NCI-H1436 (cell line): ENCODE data around the gene TROAP.
A peak's percentile ranks its signal among the peaks of the same experiment; 100 is the strongest.
"Not testable (repeated sequence)": the region's sequence is repeated elsewhere in the genome, so short reads cannot be mapped to it uniquely, and the experiment has no call there.

Source experiments
- DNase-seq: peaks from one replicate; lab custom pipeline; 2025; lab: John Stamatoyannopoulos, UW

Gene TROAP

GRCh38 chr12:49330631-49331379 lies 7.8 kb downstream of the TROAP start:
- no peak for DNase-seq

- DNase-seq, result no peak
Observed at GRCh38 chr12:49331380-49332222, 8.5 kb downstream of the TROAP start.

DNA sequence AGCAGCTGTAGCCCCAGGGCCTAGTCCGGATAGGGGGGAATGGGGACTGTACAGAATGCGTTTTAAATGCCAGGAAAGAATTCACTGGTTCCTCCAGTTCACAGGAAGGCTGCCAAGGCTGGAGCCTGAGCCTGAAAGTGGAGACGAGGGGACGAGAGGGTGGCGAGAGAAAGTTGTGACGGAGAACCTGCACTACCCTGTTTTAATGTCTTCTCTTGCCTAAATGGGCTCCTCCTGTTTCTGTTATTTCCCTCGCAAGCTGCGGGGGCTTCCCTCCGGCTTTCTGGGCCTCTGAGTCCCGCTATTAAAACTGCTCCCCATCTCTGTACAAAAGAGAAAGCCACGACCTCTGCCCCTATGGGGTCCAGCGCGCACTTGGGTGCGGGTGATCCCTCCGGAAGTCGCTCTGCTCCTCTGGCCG lies 9.4 kb downstream of the TROAP start:
- DNase-seq, result no peak

- DNase-seq, result no peak
Observed at GRCh38 chr12:49332891-49333371, 9.9 kb downstream of the TROAP start.

DNA sequence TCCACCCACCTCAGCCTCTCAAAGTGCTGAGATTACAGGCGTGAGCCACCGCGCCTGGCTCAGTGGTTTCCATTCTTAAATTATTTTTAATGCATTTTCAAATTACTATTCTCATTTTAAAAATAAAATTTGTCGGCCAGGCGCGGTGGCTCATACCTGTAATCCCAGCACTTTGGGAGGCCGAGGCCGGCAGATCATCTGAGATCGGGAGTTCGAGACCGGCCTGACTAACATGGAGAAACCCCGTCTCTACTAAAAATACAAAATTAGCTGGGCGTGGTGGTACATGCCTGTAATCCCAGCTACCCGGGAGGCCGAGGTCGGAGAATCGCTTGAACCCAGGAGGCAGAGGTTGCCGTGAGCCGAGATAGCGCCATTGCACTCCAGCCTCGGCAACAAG lies 10.7 kb downstream of the TROAP start:
- not testable (repeated sequence) for DNase-seq

DNA sequence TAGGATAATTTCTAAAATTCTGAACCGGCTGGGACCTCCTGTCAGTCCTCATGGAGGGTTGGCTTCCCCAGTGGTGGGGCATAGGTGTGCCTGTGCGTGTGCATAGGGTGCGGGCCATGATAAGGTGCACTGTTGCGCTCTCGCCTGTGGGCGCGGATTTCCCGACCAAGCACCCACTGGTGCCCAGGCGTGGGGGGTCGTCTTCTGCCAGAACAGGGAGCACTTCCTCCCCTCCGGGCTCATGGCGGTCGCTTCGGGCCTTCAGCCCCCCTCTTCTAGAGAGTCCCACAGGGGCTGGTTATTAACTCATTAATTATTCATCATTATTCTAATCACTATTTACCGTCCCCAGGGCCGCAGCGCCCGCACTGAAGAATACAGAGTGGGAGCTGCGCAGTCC lies 11.2 kb downstream of the TROAP start:
- DNase-seq, result no peak

DNA sequence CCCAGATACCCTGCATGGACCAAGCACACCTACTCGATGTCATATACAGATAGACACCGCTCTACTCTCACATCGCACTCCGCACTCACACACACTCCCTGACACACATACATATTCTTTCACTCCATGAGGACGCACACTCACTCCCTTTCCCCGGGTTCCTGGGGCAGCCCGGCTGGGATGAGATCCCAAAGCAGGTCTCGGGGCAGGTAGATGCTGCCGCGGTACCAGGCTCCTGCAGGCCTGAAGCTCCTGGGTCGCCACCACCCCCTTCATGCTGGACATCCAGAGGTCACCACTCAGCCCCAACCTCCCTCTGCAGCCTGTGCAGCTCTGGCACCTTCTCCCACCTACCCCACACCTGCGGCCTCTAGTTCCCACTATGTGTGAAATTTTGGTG lies 11.6 kb downstream of the TROAP start:
- DNase-seq, result no peak

DNA sequence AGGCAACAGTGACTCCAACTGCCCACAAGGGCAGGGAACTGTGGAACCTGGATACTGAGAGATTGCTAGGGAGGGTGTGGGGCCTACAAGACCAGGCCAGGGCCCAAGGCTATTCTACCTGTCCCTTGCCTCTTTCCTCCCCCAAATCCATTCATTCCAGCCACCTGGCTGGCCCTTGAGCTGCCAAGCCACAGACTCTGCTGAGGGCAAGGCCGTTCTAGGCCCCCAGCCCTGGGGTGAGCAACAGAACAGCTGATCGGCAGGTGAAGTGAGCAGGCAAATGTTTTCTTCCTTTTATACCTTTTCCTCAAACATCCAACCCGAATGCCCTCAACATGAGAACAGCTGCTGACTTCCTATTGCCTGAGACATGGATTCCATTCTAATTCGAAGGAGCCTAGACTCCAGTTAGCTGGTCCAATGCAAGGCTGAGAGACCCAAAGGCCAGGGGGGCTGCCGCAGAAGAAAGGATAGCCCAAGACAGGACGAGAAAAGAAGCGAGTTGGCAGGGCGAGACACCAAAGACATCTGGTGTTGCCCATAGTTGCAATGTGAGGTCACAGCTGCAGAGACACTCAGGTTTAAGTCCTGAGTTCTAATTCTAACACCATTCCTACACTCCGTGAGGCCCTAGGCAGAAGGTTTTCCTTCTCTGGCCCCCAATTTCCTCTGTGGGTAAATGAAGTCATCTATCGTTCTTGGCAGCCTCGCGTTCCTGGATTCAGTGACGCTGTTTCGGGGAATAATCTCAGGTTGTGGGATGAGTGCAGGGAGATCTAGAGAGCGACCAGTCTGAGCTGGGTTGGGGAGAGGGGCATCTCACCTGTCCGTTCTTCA lies 12.3 kb downstream of the TROAP start:
- no peak for DNase-seq

DNA sequence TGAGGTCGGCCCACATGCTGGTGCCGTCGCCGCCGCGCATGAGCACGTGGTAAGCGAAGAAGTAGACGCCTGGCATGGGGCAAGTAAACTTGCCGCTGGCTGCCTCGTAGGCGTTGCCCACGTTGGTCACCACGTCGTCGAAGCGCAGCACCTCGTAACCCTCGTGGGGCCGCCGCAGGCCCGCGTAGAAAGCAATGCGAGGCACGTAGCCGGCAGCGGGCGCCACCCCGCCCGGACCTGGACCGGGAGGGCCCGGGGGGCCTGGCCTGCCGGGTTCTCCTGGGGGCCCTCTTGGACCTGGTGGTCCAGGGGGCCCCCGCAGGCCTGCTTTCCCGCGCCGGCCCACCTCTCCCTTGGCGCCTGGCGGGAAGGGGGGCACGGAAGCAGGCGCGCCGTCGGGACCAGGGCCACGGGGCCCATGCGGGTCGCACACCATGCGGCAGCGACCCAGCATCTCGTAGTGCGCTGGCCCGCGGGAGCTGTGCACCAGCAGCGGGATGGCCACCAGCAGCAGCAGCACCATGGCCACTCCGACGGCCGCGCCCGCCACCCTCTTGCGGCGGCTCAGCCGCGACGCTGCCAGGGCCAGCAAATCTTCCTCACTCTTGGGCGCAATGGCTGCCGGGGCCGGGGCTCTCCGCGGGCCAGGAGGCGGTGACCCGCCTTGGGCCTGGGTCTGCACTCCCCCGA lies 13.0 kb downstream of the TROAP start:
- no peak for DNase-seq

DNA sequence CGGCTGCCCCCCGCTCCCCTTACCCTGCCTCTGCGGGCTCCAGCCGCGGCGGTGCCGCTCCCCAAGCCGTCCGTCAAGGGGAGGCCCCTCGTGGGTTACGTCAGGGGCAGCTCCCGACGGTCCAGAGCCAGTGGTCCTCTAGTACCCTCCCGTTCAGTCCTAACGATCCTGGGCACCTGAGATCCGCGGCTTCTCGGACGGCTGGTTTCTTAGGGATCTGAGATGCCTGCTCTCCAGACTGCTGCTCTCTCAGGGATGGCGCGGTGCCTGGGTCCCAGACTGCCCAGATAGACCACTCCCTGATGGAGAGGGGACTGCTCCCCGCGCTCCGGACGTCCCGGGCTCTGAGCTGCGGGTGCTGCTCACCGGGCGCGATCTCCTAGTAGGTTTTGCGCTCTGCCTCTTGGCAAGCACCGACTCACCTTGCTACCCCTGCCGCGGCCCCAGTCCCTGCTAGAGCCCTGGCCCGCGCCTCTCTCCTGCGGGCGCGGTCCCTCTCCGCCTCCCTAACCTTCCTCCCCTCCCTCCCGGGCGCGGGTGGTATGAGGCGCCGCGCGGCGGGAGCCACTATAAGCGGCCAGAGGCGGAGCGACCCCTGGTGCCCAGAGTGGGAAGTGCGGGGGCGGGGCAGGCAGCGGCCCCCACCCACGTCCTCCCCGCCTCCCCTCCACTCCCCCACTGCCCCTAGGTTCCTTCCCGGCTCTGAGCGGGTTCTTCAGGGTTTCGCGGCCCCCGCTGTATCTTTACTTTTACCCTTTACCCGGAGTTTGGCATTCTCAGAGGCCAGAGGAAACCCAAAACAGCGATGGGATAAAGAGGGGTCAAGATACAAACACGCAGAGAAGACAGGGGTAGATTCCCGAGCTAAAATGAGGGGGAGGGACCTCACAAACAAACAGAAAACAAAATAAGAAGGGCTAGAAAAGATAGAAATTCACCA lies 13.9 kb downstream of the TROAP start, which contains the start of gene C1QL4:
Gene C1QL4, minus strand, starts transcription at position 544 of the 940 bp plus-strand sequence. CDS start 711 bp downstream, outside the sequence.
- peak; percentile 78 for DNase-seq

GRCh38 chr12:49338830-49339463 lies 15.9 kb downstream of the TROAP start:
- DNase-seq, result no peak

DNA sequence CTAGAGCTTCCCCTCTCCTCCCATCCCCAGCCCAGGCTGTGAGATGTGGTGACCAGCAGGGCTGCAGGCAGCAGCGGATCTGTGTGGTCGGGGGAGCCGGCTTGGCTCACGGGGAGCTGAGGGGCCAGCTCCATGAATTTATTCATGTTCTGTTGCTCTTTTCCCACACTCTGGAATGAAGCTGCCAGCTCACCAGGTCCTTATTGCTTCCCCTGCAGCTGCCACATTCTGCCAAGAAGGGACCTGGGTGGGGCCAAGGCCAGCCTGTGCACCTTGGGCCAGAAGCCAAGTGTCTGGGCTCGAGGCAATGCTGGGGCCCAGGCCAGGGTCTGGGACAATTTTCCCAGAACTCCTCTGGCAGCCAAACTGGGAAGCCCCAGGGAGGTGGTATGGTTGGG lies 16.4 kb downstream of the TROAP start:
- no peak for DNase-seq

GRCh38 chr12:49340095-49340870 lies 17.2 kb downstream of the TROAP start:
- DNase-seq, result no peak

- DNase-seq, result no peak
Observed at GRCh38 chr12:49340971-49341776, 18.1 kb downstream of the TROAP start.

DNA sequence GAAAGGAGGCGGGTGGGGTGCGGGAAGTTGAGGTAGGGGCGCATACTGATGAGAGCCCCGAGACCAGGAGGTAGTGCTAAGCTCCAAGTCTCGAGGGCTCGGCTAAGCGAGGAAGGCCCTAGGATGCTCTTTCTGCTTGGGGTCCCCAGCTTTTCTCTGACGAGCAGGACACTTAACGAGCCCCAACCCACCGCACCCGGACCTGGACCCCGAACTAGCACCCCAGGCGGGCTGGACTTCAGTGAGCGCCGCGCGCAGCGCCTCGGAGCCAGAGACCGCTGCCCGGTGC lies 18.7 kb downstream of the TROAP start:
- DNase-seq, result no peak

- peak; percentile 93 for DNase-seq
Observed at GRCh38 chr12:49342066-49342913, 19.2 kb downstream of the TROAP start.

DNA sequence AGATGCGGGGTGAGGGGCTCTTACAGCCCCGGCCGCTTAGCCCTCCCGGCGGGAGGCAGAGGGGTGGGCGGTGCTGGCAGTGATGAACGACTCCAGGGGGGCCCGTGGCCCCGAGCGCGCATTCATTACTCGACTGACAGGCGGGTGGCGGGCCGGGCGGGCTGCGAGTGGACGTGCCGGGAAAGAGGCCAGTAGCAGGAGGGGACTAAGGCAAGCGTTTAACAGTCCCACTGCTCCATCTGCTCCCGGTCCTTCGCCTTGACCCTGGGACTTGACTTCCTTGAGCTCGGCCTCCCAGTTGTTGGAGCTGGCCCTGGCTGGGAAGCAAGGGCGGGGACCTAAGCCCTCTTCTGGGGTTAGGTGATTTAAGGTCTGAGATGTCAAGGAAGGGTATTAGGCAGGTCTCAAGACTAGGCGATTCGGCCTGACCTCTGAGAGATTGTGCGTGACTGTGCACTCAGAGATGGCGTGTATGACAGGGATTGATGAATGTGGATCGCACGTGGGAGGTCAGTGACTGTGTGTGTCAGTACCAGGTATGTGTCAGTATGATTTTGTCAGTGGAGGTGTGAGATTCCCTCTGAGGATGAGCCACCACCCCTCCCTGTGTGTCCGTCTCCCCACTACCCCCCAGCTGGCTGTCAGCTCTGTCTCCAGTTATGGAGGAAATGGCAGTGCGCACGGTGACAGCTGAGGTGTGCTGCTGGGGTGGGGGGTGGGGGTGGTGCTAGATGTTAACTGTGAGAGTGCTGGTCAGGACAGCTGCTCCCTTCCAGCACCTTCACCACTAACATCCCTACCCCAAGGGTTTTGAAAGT lies 20.1 kb downstream of the TROAP start:
- DNase-seq, result no peak
